CD4-positive, alpha-beta T cell treated with Interleukin-4 for 4 hours (primary cell): ENCODE results near the gene CPHXL.

Source experiments
- DNase-seq: peaks from one replicate; pipeline ENCODE4 v3.0.0-alpha.2; 2020

The CPHXL gene

GRCh38 chr16:75697571-75697970 lies 28.7 kb downstream of the CPHXL start:
- no peak for DNase-seq

- DNase-seq = no peak
Observed at GRCh38 chr16:75695708-75696107, 30.6 kb downstream of the CPHXL start.

GRCh38 chr16:75687361-75687760 lies 38.9 kb downstream of the CPHXL start:
- no peak for DNase-seq

GRCh38 chr16:75682308-75682707 lies 44.0 kb downstream of the CPHXL start:
- no peak for DNase-seq

GRCh38 chr16:75679366-75679765 lies 46.9 kb downstream of the CPHXL start:
- DNase-seq = no peak

GRCh38 chr16:75676909-75677308 lies 49.4 kb downstream of the CPHXL start, which contains the start of gene CPHXL2:
CPHXL2 (minus strand) TSS chr16:75677009; CDS start chr16:75676999, 10 bp downstream.
- DNase-seq = no peak

- no peak for DNase-seq
Observed at GRCh38 chr16:75667503-75667902, 58.8 kb downstream of the CPHXL start.
